DOHH2 (cell line): Measurements from ENCODE around the gene VAV2.

ENCODE experiments used
- EZH2phosphoT487 ChIP-seq: fragments of 200-600 bp; sonication (generic); IDR thresholded peaks from 2 replicates; pipeline ENCODE4 v1.6.1; 2017; ENCODE audit warnings: borderline replicate concordance, mild to moderate bottlenecking, antibody characterized with exemption, low read length, moderate library complexity, mixed read lengths
- TF ChIP-seq, protein P1 (sequence below): fragments of 200-600 bp; sonication (generic); IDR thresholded peaks from one replicate; pipeline ENCODE4 v1.5.1; 2014; ENCODE audit warnings: antibody characterized with exemption, mild to moderate bottlenecking, low read depth, low read length; ENCODE audit not compliant: poor library complexity, severe bottlenecking

DNA sequence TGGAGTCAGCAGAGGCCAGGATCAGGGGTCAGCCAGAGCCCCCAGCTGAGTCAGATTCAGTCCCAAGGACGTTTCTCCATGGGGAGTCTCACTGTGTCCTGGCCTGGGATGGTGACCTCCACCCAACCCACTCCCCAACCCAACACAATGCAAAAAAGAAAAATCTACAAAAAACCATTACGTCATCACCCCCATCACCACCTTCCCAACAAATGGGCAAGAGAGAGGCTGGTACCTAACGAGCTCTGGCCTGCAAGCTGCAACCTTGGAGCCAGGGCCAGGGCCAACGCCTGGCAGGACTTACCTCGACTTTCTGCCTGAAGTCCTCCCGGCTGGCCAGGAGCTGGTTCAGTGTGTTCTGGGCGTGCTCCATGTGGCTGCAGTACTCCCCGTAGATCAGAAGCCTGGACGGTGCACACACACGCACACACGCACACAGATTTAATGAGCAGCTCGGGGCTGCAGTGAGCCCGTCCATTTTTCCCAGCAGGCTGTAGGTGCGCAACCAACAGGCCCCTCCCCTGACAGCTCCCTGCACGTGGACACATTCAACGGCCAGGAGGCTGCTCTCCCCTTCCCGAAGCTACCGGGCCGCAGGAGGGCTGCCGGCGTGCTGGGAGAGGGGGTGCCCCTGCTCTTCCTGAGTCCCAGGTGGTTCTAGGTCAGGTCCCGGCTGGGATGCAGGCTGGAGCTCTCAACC lies 194.6 kb downstream of the VAV2 start:
- TF ChIP-seq, protein P1, sequence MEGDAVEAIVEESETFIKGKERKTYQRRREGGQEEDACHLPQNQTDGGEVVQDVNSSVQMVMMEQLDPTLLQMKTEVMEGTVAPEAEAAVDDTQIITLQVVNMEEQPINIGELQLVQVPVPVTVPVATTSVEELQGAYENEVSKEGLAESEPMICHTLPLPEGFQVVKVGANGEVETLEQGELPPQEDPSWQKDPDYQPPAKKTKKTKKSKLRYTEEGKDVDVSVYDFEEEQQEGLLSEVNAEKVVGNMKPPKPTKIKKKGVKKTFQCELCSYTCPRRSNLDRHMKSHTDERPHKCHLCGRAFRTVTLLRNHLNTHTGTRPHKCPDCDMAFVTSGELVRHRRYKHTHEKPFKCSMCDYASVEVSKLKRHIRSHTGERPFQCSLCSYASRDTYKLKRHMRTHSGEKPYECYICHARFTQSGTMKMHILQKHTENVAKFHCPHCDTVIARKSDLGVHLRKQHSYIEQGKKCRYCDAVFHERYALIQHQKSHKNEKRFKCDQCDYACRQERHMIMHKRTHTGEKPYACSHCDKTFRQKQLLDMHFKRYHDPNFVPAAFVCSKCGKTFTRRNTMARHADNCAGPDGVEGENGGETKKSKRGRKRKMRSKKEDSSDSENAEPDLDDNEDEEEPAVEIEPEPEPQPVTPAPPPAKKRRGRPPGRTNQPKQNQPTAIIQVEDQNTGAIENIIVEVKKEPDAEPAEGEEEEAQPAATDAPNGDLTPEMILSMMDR: no peak
- no peak for TF ChIP-seq EZH2phosphoT487
